ENCODE measurements around the gene THAP6.
"Not testable (repeated sequence)": the region's sequence is repeated elsewhere in the genome, so short reads cannot be mapped to it uniquely, and the experiment has no call there.

THAP6 gene

DNA sequence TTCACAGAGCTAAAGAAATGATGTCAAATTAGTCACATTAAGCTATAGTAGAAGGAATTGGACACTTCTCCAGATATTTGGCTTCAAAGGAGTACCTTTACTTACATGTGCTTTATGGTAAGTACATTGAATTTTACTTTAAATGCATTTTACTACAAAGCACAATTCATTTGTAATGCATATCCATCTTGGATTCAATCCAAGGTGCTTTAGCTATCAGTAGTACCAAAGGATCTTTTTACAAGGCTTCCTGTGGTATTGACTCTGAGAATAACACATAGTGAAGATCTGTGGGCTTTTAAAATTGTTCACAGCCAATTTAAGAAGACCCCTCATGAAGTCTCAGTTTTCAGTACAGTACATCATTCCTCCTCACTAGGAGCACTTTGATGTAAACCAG is 13.2 kb downstream of the THAP6 start:
- DNase-seq = no peak

DNA sequence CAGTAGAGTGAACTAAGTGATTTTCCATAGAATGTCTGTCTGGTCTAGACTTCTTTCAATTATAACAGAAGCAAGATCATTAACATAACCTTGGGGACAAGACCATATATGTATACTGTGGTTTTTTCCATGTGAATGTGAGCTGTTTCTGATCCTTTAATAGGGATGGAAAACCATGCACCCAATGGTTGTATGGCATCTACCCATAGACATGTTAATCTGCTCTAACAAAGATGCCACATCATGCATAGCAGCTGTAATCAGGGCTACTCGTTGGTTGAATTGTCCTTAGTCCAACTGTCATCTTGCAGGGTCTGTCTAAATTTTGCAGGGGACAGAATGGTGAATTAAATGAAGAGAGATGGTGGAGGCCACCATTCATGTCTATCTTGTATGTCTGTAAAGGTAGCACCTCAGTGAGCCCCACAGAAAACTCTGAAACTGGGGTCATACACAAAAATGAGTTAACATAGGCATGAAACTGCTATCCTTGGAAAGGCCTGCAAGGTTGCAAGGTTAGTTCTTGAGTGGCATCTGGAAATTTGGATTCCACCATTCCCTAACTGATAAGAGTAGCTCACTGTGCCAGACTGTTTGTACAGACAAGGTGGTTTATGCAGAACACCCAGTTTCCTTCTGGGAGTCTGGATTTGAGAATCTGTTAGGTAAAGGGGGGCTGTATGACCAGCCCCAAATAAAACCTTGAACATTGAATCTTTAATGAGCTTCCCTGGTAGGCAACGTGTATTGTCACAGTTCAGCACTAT is 16.5 kb downstream of the THAP6 start:
- no peak for DNase-seq

DNA sequence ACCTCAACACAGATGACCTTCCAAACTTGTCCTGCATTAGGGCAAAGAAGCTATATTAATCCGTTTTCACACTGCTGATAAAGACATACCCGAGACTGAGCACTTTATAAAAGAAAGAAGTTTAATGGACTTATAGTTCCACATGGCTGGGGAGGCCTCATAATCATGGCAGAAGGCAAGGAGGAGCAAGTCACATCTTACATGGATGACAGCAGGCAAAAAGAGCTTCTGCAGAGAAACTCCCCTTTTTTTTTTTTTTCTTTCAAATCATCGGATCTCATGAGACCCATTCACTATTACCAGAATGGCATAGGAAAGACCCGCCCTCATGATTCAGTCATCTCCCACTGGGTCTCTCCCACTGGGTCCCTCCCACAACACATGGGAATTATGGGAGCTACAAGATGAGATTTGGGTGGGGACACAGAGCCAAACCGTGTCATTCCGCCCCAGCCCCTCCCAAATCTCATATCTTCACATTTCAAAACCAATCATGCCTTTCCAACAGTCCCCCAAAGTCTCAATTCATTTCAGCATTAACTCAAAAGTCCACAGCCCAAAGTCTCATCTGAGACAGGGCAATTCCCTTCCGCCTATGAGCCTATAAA is 17.4 kb downstream of the THAP6 start:
- DNase-seq = not testable (repeated sequence)

DNA sequence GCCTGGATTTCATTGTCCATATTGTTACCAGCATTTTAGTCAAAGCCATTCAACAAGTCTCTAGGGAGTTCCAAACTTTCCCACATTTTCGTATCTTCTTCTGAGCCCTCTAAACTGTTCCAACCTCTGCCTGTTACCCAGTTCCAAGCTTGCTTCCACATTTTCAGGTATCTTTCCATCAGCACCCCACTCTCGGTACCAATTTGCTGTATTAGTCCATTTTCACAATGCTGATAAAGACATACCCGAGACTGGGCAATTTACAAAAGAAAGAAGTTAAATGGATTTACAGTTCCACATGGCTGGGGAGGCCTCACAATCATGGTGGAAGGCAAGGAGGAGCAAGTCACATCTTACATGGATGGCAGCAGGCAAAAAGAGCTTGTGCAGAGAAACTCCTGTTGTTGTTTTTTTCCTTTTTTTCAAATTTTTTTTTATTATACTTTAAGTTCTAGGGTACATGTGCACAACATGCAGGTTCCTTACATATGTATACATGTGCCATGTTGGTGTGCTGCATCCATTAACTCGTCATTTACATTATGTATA is 19.1 kb downstream of the THAP6 start:
- DNase-seq = not testable (repeated sequence)

DNA sequence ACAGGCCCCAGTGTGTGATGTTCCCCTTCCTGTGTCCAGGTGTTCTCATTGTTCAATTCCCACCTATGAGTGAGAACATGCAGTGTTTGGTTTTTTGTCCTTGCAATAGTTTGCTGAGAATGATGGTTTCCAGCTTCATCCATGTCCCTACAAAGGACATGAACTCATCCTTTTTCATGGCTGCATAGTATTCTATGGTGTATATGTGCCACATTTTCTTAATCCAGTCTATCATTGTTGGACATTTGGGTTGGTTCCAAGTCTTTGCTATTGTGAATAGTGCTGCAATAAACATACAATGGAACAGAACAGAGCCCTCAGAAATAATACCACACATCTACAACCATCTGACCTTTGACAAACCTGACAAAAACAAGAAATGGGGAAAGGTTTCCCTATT is 19.7 kb downstream of the THAP6 start:
- DNase-seq = not testable (repeated sequence)

DNA sequence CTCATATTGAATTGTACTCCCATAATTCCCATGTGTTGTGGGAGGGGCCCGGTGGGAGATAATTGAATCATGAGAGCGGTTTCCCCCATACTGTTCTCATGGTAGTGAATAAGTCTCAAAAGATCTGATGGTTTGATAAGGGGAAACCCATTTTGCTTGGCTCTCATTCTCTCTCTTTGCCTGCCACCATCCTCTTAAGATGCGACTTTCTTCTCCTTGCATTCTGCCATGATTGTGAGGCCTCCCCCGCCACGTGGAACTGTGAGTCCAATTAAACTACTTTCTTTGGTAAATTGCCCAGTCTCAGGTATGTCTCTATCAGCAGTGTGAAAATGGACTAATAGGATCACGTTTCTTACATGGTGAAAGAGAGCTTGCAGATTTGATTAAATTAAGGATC is 23.0 kb downstream of the THAP6 start:
- DNase-seq = not testable (repeated sequence)

DNA sequence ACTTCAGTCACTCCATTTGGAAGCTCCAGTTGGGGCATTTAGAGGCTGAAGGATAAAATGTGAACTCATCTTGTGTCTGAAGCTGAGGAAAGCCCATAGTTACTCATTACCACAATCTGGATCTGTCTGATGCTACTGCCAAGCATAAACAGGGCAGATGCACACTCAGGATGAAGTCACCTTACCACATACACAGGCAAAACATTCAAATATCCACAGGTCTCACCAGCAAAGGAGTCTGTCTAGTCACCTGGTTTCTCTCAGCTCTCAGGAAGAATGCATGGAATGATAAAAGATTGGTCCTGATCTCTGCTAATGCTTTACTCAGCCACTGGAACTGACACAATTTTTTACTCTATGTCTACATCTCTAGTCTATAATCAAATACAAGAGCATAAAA is 28.6 kb downstream of the THAP6 start:
- DNase-seq = no peak

DNA sequence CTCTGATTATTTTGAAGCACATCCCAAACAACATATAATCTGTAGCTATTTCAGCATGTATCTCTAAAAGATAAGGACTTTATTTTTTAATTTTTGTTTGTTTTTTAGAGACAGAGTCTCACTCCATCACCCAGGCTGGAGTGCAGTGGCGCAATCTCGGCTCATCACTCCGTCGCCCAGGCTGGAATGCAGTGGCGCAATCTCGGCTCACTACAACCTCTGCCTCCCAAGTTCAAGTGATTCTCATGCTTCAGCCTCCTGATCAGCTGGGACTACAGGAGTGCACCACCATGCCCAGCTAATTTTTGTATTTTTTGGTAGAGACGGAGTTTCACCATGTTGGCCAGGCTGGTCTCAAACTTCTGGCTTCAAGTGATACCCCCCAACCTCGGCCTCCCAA is 29.9 kb downstream of the THAP6 start:
- DNase-seq = not testable (repeated sequence)

DNA sequence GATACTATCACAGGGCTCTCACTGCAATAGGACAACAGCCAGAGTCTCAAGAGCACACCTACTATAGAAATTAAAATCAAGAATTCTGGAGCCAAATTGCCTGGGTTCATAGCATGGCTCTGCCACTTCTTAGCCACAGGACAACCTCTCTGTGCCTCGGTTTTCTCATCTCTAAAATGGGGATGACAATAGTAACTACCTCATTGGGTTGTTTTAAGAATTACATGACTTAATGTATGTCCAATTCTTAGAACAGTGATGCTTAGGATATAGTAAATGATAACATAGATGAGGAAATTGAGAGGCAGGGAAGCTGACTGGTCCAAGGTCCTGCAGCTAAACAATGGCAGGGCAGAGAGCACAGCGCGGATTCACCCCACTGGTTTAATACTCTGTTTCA is 30.6 kb downstream of the THAP6 start:
- DNase-seq = no peak

DNA sequence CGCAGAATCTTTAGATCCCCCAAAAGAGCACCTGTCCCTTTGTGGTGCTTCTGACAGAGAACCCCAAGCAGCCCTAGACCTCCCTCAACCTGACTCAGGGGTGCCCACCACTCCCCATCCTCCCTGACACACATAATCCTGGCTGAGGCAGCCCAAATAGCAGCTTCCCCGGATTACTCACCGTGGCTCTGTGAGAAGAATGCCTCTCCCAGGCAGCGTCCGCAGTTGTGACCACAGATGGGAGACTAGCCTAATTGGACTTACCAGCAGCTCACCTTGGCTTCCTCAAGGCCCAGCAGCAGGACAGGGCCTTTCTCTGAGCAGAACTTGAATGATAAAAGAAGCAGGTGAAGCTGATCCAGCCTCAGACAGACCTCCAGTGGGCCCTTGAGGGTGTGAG is 31.3 kb downstream of the THAP6 start:
- no peak for DNase-seq

DNA sequence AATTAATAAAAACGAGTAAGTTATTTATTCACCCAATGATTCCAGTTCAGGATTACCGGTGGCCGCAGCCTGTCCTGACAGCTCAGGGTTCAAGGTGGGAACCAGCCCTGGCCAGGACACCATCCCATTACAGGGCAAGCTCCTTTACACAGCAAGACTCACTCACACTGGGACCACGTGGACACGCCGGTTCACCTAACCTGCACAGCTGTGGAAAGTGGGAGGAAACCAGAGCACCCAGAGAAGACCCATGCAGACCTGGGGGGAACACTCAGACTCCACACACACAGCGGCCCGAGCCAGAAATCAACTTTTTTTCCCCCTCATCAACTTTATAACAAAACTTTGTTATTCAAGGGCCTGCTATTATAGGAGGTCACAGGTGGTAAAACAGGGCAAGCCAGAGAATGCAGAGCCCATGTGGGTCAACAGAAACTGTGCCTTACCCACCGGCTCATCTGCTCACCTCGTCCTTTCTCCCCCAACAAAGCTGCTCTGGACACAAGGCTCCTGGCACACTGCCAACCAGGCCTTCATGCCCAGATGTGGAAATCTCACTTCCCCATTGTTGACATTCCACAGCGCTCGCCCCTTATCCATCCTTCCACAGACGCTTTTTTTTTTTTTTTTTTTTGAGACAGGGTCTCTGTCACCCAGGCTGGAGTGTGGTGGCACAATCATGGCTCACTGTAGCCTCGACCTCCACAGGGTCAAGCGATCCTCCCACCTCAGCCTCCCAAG is 33.5 kb downstream of the THAP6 start:
- no peak for DNase-seq

DNA sequence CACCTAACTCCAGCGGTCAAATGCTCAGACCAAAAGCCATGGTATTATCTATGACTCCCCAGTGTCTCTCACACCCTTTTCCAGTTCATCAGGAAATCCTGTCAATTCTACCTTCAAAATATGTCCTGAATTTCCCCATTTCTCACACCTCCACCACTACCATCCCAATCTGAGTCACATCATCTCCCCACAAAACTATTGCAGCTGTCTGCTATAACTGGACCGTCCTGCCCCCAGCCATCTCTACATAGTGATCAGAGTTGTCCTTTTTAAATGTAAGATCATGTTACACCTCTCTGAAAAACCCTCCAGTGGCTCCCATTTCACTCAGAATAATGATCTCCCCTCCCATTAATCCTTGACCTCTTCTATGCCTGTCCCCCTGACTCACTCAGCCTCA is 34.7 kb downstream of the THAP6 start:
- DNase-seq = no peak

DNA sequence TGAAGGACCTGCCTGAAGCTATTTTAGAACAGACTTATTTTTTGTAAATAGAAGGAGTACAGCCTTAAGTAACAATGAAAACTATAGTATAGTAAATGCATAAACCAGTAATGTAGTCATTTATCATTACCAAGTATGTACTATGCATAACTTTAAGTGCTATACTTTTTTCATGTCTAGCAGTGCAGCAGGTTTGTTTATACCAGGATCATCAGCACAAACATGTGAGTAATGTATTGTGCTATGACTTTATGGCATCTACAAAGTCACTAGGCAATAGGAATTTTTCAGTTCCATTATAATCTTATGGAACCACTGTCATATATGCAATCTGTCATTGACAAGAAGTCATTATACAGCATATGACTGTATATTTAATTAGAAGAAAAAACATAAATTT is 38.2 kb downstream of the THAP6 start:
- no peak for DNase-seq

DNA sequence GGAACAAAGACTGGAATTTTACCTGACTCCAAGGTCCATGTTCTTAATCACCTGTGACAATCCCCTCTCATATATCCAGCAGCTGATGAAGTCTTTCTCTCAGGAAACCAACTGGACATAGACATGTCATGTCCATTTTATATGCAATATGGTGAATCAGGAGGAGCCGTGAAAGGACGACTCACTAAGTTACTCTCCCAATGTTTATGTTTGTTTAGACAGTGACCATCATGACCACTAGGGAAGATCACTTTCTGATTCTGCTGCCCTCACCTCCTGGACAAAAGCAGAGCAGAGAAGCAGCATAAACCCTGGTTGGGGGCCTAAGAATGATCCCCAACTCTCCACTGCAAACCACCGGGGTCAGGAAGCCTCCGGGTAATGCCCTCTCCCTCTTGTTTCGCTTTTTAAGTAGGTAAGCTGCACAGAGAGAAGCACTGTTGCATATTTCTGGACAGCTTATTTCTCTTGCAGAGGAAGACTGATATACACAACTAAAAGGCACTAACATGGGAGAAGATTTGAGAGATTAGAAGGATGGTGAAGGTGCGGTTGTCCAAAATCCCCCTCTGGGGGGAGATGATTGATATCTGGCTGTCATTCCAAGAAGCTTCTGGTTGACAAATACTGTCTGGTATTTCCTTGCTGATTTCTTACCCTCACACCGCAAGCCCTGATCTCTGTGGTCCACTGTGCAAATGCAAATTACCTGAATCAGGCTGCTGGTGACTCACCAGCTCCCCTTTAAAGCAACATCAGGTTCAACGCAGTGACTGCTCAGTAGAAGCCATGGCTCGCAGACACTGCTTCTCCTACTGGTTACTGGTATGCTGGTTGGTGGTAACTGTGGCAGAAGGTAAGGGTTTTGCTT is 41.3 kb downstream of the THAP6 start, which contains the start of gene ODAPH:
Gene ODAPH, plus strand, starts transcription at position 773 of the 871 bp plus-strand sequence. Its CDS starts 17 bp downstream, at position 790.
- no peak for DNase-seq

DNA sequence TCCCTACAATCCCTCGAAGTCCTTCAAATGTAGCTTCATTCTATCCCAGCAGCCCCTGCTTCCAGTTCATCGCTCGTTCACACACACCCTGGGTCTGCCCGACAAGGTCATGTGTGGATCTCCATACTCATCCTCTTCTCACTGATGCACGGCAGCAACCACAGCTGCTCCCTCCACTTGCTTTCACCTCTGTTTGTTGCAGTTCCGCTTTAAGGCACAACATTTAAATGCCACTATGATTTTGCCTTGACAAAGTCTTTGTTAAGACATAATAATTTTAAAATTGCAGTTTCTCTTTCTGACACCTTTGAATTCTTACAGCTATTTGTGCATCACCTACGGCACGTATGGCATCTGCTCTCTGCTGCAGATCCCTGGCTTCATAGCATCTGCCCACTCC is 43.4 kb downstream of the THAP6 start:
- no peak for DNase-seq

DNA sequence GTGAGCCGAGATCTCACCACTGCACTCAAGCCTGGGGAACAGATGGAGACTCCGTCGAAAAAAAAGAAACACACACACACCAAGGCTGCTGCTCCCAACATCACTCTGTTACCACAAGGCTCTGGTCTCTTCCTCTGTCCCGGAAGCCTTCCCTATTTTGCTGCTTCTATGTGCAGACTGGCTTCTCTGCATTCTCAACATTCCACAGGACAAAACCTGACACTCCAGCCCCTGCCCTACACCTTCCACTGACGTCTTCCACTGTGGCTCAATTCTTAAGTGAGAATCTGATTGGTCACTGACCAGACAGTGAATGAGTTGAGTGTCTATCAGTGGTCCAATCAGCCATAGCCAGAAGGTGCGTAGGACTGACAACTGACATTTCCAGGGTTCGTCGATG is 47.5 kb downstream of the THAP6 start:
- DNase-seq = no peak

DNA sequence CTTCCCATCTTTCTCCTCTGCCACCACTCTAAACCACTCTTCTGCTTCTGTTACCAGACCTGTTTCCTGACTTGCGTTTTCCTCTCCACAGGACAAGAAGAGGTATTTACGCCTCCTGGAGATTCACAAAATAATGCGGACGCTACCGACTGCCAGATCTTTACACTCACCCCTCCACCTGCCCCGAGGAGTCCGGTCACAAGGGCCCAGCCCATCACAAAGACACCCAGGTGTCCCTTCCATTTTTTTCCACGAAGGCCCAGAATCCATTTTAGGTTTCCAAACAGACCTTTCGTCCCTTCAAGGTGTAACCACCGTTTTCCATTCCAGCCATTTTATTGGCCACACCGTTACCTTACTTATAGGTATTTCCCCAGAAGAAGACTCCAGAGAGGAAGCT is 49.8 kb downstream of the THAP6 start:
- DNase-seq = no peak

DNA sequence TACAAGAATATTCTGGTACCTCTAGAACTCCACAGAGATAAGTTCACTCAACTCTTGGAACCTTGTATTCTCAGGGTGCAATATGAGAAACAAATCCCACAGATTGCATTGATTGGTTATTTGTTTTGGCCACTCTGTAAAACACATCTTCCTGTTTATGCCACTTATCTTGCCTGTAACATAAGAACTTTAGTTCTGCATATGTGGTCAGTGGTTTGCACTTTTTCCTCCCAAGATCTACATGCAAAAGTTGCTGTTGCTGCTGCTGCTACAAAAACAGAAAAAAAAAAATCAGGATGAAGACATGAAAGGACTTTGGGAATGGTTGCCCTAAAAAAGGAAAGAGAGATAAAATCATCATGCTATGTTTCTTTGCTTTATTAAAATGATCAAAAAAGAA is 51.2 kb downstream of the THAP6 start:
- no peak for DNase-seq

DNA sequence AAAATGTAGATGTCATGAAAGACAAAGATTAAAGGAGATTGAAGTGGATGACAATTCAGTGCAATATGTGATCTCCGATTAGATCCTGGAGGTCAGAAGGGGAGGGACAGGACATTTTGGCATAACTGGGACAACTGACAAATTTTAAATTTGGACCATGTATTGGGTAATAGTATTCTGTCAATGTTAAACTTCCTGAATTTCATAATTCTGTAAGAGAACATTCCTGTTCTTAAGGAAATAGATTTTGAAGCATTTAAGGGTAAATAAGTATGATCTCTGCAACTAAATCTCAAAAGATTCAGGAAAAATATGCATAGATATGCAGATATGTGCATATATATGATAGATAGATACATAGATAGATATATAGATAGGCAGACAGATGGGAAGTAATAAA is 52.6 kb downstream of the THAP6 start:
- DNase-seq = no peak

DNA sequence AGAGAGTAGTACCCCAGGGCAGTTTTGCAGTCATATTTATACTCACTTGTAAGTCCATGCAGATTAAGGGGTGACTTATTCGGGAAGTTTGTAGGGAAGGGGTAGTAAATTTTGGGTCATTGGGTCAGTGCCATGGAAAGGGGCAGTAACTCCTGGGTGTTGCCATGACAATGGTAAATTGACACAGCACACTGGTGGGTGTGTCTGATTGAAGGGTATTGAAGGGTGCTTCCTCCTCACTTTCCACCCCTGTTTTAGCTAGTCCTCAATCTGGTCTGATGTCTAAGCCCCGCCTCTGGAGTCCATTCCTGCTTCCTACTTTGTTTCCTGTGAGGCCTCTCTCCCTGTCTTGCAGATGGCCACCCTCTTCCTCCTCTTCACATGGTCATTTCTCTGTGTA is 53.5 kb downstream of the THAP6 start:
- DNase-seq = no peak

Measured in 8988T (cell line).